ENCODE data around the gene DUSP3.

GRCh38 chr17:43803758-43804157, 25.0 kb upstream of the DUSP3 start:
- TF ChIP-seq CTCF (IDR thresholded peaks at IDR 0.05; ENCODE audit: poor library complexity) (no peak), EZH2phosphoT487 (IDR thresholded peaks at IDR 0.05; ENCODE audit: low read depth, severe bottlenecking, unreplicated experiment) (no peak)

Measured in hepatocyte (in vitro differentiated cells).